ENCODE data around the gene NUDT17. TPM values are rescaled to one million over a fixed set of nuclear protein-coding genes. Genes with fewer than 3 reads are reported as not detected.

NUDT17 gene
- total and polyA plus RNA-seq, 7 experiments from 2014 or later = 2.9 to 7.6 (median 4.9) TPM

- no peaks in the 10 kb centered on the region for H3K27me3 Mint-ChIP-seq
- peaks cover 10 to 22% (median 13%) of the 10 kb centered on the region in 7 donors for H3K4me1 Mint-ChIP-seq
- no peak for DNase-seq
- H3K4me3 ChIP-seq (ENCODE audit: low read length) = no peak overlapping the region
- CTCF ChIA-PET = interaction anchor here (1.0 to 4.3 kb wide), 2 partner anchors 11 to 159 kb away, joined by 3 to 81 read pairs; partner anchors contain the start of gene NUDT17
- no peaks in the 10 kb centered on the region for H3K9me3 Mint-ChIP-seq
- peaks cover 7 to 10% of the 10 kb centered on the region in 2 donors for H3K4me1 ChIP-seq (ENCODE audit: control insufficient read depth in 2 of 2, insufficient read depth in 2 of 2, low read length in 2 of 2)
- no peaks in the 10 kb centered on the region for H3K27me3 ChIP-seq (ENCODE audit: control insufficient read depth in 2 of 2, insufficient read depth in 2 of 2, low read length in 2 of 2)
- peak overlapping the region in 4 of 10 donors; percentile 17 to 98 (median 78) for H3K4me3 Mint-ChIP-seq
- ATAC-seq = no peak
- intact Hi-C loops (cut with micrococcal nuclease) = no loop called here
- H3K27ac Mint-ChIP-seq = no peak overlapping the region
- H3K9me3 ChIP-seq (ENCODE audit: control insufficient read depth in 2 of 3, low read length in 3 of 3) = no peaks in the 10 kb centered on the region
- POLR2A ChIA-PET = interaction anchor here (1.2 to 4.7 kb wide), 9 partner anchors 11 to 140 kb away, joined by 4 to 49 read pairs (median 23); partner anchors contain the start of genes LIX1L, NUDT17, PEX11B and POLR3C
- H3K27ac ChIP-seq (ENCODE audit: low read depth, low read length) = no peak overlapping the region
- peaks cover 0 to 23% (median 4%) of the 10 kb centered on the region in 5 donors for H3K36me3 Mint-ChIP-seq
- H3K36me3 ChIP-seq (ENCODE audit: control insufficient read depth in 2 of 3, insufficient read depth in 3 of 3, low read length in 3 of 3) = peaks cover 0 to 38% (median 0%) of the 10 kb centered on the region in 3 experiments
Measured at GRCh38 chr1:145857170-145857569, 11.7 kb downstream of the NUDT17 start.

GRCh38 chr1:145858238-145858900 is 12.9 kb downstream of the NUDT17 start:
- H3K9me3 ChIP-seq (ENCODE audit: control insufficient read depth in 2 of 3, low read length in 3 of 3) = no peaks in the 10 kb centered on the region
- H3K9me3 Mint-ChIP-seq = no peaks in the 10 kb centered on the region
- peaks cover 0 to 23% (median 4%) of the 10 kb centered on the region in 5 donors for H3K36me3 Mint-ChIP-seq
- ChIA-PET CTCF (interaction anchor here (0.6 to 4.3 kb wide), 7 partner anchors 10 to 107 kb away, joined by 3 to 81 read pairs (median 5); partner anchors contain the start of genes ITGA10 and NUDT17), POLR2A (interaction anchor here (0.6 to 4.7 kb wide), 24 partner anchors 9 to 181 kb away, joined by 3 to 49 read pairs (median 4); partner anchors contain the start of genes ANKRD34A, LIX1L, NUDT17 and PEX11B)
- peaks cover 0 to 5% (median 0%) of the 10 kb centered on the region in 5 donors for H3K27me3 Mint-ChIP-seq
- DNase-seq (peak in 6 of 9 donors; percentile 19 to 75 (median 25)), ATAC-seq (peak; percentile 61)
- H3K36me3 ChIP-seq (ENCODE audit: control insufficient read depth in 2 of 3, insufficient read depth in 3 of 3, low read length in 3 of 3) = peaks cover 0 to 37% (median 0%) of the 10 kb centered on the region in 3 experiments
- H3K4me1 ChIP-seq (ENCODE audit: control insufficient read depth in 2 of 2, insufficient read depth in 2 of 2, low read length in 2 of 2) = peaks cover 7 to 10% of the 10 kb centered on the region in 2 donors
- peak overlapping the region; percentile 88 for H3K4me3 ChIP-seq (ENCODE audit: low read length)
- H3K4me1 Mint-ChIP-seq = peaks cover 10 to 22% (median 12%) of the 10 kb centered on the region in 7 donors
- H3K4me3 Mint-ChIP-seq = peak overlapping the region; percentile 96 to 99 (median 98)
- H3K27me3 ChIP-seq (ENCODE audit: control insufficient read depth in 2 of 2, insufficient read depth in 2 of 2, low read length in 2 of 2) = no peaks in the 10 kb centered on the region
- H3K27ac ChIP-seq (ENCODE audit: low read depth, low read length) = peak overlapping the region; percentile 80
- intact Hi-C loops (cut with micrococcal nuclease) = loop anchor here (1.0 to 2.0 kb wide), 4 partner anchors 13 to 68 kb away; partner anchors contain the start of genes RBM8A (in 2 of the 2) and NUDT17 (in 1 of the 2)
- peak overlapping the region; percentile 84 to 96 (median 91) for H3K27ac Mint-ChIP-seq

- Mint-ChIP-seq H3K4me1 (peaks cover 10 to 22% (median 12%) of the 10 kb centered on the region in 7 donors), H3K27ac (peak within 1 kb of the TSS; percentile 84 to 96 (median 91)), H3K36me3 (peaks cover 0 to 19% (median 4%) of the 10 kb centered on the region in 5 donors), H3K27me3 (peaks cover 0 to 11% (median 0%) of the 10 kb centered on the region in 5 donors), H3K9me3 (no peaks in the 10 kb centered on the region), H3K4me3 (peak within 1 kb of the TSS; percentile 96 to 99 (median 98))
- H3K4me3 ChIP-seq (ENCODE audit: low read length) = peak within 1 kb of the TSS; percentile 88
- peak; percentile 93 for ATAC-seq
- H3K27me3 ChIP-seq (ENCODE audit: control insufficient read depth in 2 of 2, insufficient read depth in 2 of 2, low read length in 2 of 2) = no peaks in the 10 kb centered on the region
- ChIA-PET CTCF (interaction anchor here (0.6 to 4.3 kb wide), 9 partner anchors 10 to 177 kb away, joined by 3 to 81 read pairs (median 5); partner anchors contain the start of genes ITGA10, LIX1L and NUDT17), POLR2A (interaction anchor here (0.6 to 4.7 kb wide), 32 partner anchors 9 to 180 kb away, joined by 3 to 49 read pairs (median 4); partner anchors contain the start of genes ANKRD34A, ANKRD35, LIX1L and NUDT17)
- peak; percentile 67 to 93 (median 77) for DNase-seq
- peaks cover 7 to 10% of the 10 kb centered on the region in 2 donors for H3K4me1 ChIP-seq (ENCODE audit: control insufficient read depth in 2 of 2, insufficient read depth in 2 of 2, low read length in 2 of 2)
- H3K27ac ChIP-seq (ENCODE audit: low read depth, low read length) = peak within 1 kb of the TSS; percentile 80
- H3K36me3 ChIP-seq (ENCODE audit: control insufficient read depth in 2 of 3, insufficient read depth in 3 of 3, low read length in 3 of 3) = peaks cover 0 to 31% (median 0%) of the 10 kb centered on the region in 3 experiments
- no peaks in the 10 kb centered on the region for H3K9me3 ChIP-seq (ENCODE audit: control insufficient read depth in 2 of 3, low read length in 3 of 3)
- intact Hi-C loops (cut with micrococcal nuclease) = loop anchor here (1.0 to 2.0 kb wide), 10 partner anchors 14 to 176 kb away; partner anchors contain the start of genes NUDT17 (in 2 of the 2), PEX11B (in 2 of the 2), POLR3C (in 2 of the 2) and RBM8A (in 2 of the 2)
Measured at GRCh38 chr1:145858901-145859490, 13.6 kb downstream of the NUDT17 start, which contains the start of gene PIAS3. PIAS3 (minus strand) TSS chr1:145859081; CDS start chr1:145858990, 91 bp downstream.

DNA sequence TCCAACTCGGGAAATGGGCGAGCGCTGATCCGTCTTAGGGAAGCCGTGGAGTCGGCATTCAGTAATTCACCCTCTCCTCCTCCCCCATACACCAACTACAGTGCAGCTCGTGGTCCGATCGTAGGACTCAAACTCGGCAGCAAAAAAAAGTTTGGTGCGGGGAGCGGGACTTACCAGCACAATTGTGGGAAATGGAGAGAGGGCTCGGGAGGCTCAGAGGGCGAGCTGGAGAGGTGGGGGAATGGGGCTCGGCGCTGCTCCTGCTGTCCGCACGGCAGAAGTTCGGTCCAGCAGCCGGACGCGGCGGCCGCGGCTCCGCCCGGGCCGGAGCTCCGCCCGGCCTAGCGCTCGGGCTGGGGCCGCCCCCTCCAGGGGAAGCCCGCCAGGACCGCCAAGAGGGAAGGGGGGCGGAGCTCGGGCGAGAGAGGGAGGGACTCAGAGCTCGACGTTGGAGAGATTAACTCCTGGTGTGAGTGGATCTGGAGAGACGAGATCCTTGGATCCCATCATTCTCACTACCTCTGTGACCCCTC is 14.1 kb downstream of the NUDT17 start:
- Histone ChIP-seq H3K27ac (ENCODE audit: low read depth, low read length) (peak overlapping the region; percentile 80), H3K4me3 (ENCODE audit: low read length) (peak overlapping the region; percentile 88), H3K27me3 (ENCODE audit: control insufficient read depth in 2 of 2, insufficient read depth in 2 of 2, low read length in 2 of 2) (no peaks in the 10 kb centered on the region), H3K4me1 (ENCODE audit: control insufficient read depth in 2 of 2, insufficient read depth in 2 of 2, low read length in 2 of 2) (peaks cover 7 to 10% of the 10 kb centered on the region in 2 donors), H3K9me3 (ENCODE audit: control insufficient read depth in 2 of 3, low read length in 3 of 3) (no peaks in the 10 kb centered on the region), H3K36me3 (ENCODE audit: control insufficient read depth in 2 of 3, insufficient read depth in 3 of 3, low read length in 3 of 3) (peaks cover 0 to 25% (median 0%) of the 10 kb centered on the region in 3 experiments)
- Mint-ChIP-seq H3K4me1 (peaks cover 10 to 22% (median 12%) of the 10 kb centered on the region in 7 donors), H3K27me3 (peaks cover 0 to 16% (median 0%) of the 10 kb centered on the region in 5 donors), H3K4me3 (peak overlapping the region; percentile 96 to 99 (median 98)), H3K9me3 (no peaks in the 10 kb centered on the region), H3K27ac (peak overlapping the region; percentile 84 to 96 (median 91)), H3K36me3 (peaks cover 0 to 16% (median 4%) of the 10 kb centered on the region in 5 donors)
- peak; percentile 39 to 88 (median 49) for DNase-seq
- POLR2A ChIA-PET = interaction anchor here (0.7 to 4.7 kb wide), 25 partner anchors 9 to 178 kb away, joined by 3 to 49 read pairs (median 4); partner anchors contain the start of genes ANKRD34A, ANKRD35, LIX1L and NUDT17
- CTCF ChIA-PET = interaction anchor here (0.7 to 4.3 kb wide), 9 partner anchors 9 to 176 kb away, joined by 3 to 81 read pairs (median 5); partner anchors contain the start of genes LIX1L and NUDT17
- ATAC-seq = peak; percentile 77
- intact Hi-C loops (cut with micrococcal nuclease) = loop anchor here (1.0 to 2.0 kb wide), 10 partner anchors 13 to 176 kb away; partner anchors contain the start of genes PEX11B (in 2 of the 2), POLR3C (in 2 of the 2), RBM8A (in 2 of the 2) and RNF115 (in 2 of the 2)

- no peaks in the 10 kb centered on the region for H3K9me3 ChIP-seq (ENCODE audit: control insufficient read depth in 2 of 3, low read length in 3 of 3)
- peaks cover 0 to 11% (median under 1%) of the 10 kb centered on the region in 7 donors for H3K4me1 Mint-ChIP-seq
- H3K27me3 ChIP-seq (ENCODE audit: control insufficient read depth in 2 of 2, insufficient read depth in 2 of 2, low read length in 2 of 2) = no peaks in the 10 kb centered on the region
- intact Hi-C loops (cut with micrococcal nuclease) = no loop called here
- no peak for ATAC-seq
- CTCF ChIA-PET = no interaction called here
- peaks cover 0 to 9% (median 0%) of the 10 kb centered on the region in 3 experiments for H3K36me3 ChIP-seq (ENCODE audit: control insufficient read depth in 2 of 3, insufficient read depth in 3 of 3, low read length in 3 of 3)
- H3K27ac Mint-ChIP-seq = no peak overlapping the region
- peaks cover 0 to 33% (median 0%) of the 10 kb centered on the region in 5 donors for H3K27me3 Mint-ChIP-seq
- no peak overlapping the region for H3K4me3 ChIP-seq (ENCODE audit: low read length)
- H3K36me3 Mint-ChIP-seq = peaks cover 0 to 3% (median 0%) of the 10 kb centered on the region in 5 donors
- peaks cover 0 to 3% of the 10 kb centered on the region in 2 donors for H3K4me1 ChIP-seq (ENCODE audit: control insufficient read depth in 2 of 2, insufficient read depth in 2 of 2, low read length in 2 of 2)
- H3K27ac ChIP-seq (ENCODE audit: low read depth, low read length) = no peak overlapping the region
- no peak overlapping the region for H3K4me3 Mint-ChIP-seq
- DNase-seq = no peak
- POLR2A ChIA-PET = interaction anchor here (1.2 to 1.5 kb wide), 4 partner anchors 8 to 64 kb away, joined by 3 to 4 read pairs (median 3); partner anchors contain the start of genes PEX11B and RBM8A
- no peaks in the 10 kb centered on the region for H3K9me3 Mint-ChIP-seq
Measured at GRCh38 chr1:145863282-145864018, 18.0 kb downstream of the NUDT17 start.
